Esophagus squamous epithelium (tissue), 5 donors: ENCODE data around the gene DCUN1D3. TPM values are rescaled to one million over a fixed set of nuclear protein-coding genes. Genes with fewer than 3 reads are reported as not detected.

ENCODE experiments used
- DNase-seq: peaks from one replicate; lab custom pipeline; 2025; lab: John Stamatoyannopoulos, UW
- H3K27ac ChIP-seq, 4 donors: fragments of 200-600 bp; sonication (generic); one replicate each; pipeline ENCODE4 v1.5.1; 2016 to 2019; ENCODE audit warnings: mild to moderate bottlenecking in 1 of 4
- H3K27me3 ChIP-seq, 4 donors: fragments of 200-600 bp; sonication (generic); 1 replicate in 3 of 4; 2 replicates in 1 of 4; pipeline versions ENCODE4 v1.5.1 to v1.6.0; 2017 to 2021; ENCODE audit warnings: antibody characterized with exemption in 1 of 4
- H3K36me3 ChIP-seq, 3 donors: fragments of 200-600 bp; sonication (generic); one replicate each; pipeline ENCODE4 v1.5.1; 2016 to 2019
- H3K4me1 ChIP-seq, 3 donors: fragments of 200-600 bp; sonication (generic); one replicate each; pipeline ENCODE4 v1.5.1; 2017 to 2019
- H3K4me3 ChIP-seq, 4 donors: fragments of 200-600 bp; sonication (generic); 1 replicate in 3 of 4; 2 replicates in 1 of 4; pipeline ENCODE4 v1.5.1; 2016 to 2019; ENCODE audit warnings: mild to moderate bottlenecking in 2 of 4, moderate library complexity in 1 of 4
- H3K9me3 ChIP-seq, 3 donors: fragments of 200-600 bp; sonication (generic); one replicate each; pipeline ENCODE4 v1.5.1; 2016 to 2019
- CTCF ChIP-seq, 6 experiments: fragments of 450-650 bp in 4 of 6; fragments of 200-600 bp in 2 of 6; sonication (generic) in 2 of 6; IDR thresholded peaks; one replicate each; pipeline ENCODE4 v1.5.1; 2016 to 2019; ENCODE audit warnings: antibody characterized with exemption in 6 of 6, mild to moderate bottlenecking in 4 of 6, moderate library complexity in 4 of 6
- POLR2A ChIP-seq, 4 donors: fragments of 450-650 bp; IDR thresholded peaks; one replicate each; pipeline ENCODE4 v1.6.1; 2017; ENCODE audit warnings: antibody characterized with exemption in 4 of 4, mild to moderate bottlenecking in 4 of 4, moderate library complexity in 3 of 4
- WGBS, 2 donors: methylation state at CpG; one replicate each; pipeline ENCODE4 v1.1.5; 2018; 5-methylcytosine and 5-hydroxymethylcytosine counted together
- intact Hi-C: fragments of 100-400 bp; cut with DNase I; formaldehyde crosslinking; loops from one replicate; pipeline ENCODE4 v1.15.0; 2022
- total RNA-seq, 4 donors: library from RNA; depleted of rRNA; stranded (reverse); fragments of >200 nt; gene quantifications; one replicate each; pipeline ENCODE4 v1.1.0, GENCODE V29; 2016
- donor health status: DM: yes; HTN: yes; CAD: no.

Gene DCUN1D3
- total RNA-seq, 4 donors from 2014 or later, result 14.5 to 37.2 (median 19.4) TPM

GRCh38 chr16:20829536-20829935, 70.6 kb downstream of the DCUN1D3 start:
- H3K27ac ChIP-seq, result no peak overlapping the region
- no peak for TF ChIP-seq CTCF (IDR thresholded peaks at IDR 0.05)
- intact Hi-C loops, result no loop called here

GRCh38 chr16:20826039-20826566, 74.1 kb downstream of the DCUN1D3 start:
- TF ChIP-seq POLR2A (IDR thresholded peaks at IDR 0.05) (no peak), CTCF (IDR thresholded peaks at IDR 0.05) (no peak)
- DNase-seq, result no peak
- intact Hi-C loops, result no loop called here
- Histone ChIP-seq H3K9me3 (no peaks in the 10 kb centered on the region), H3K27ac (no peak overlapping the region), H3K4me1 (no peaks in the 10 kb centered on the region), H3K36me3 (peaks cover 0 to 51% (median 0%) of the 10 kb centered on the region in 3 donors), H3K4me3 (no peak overlapping the region), H3K27me3 (no peaks in the 10 kb centered on the region)
- WGBS, 2 donors, result 74 to 75% methylated on average over 3 of the region's 3 CpGs

More at GRCh38 chr16:20829536-20829935, 70.6 kb downstream of the DCUN1D3 start:
- H3K4me1 ChIP-seq, result no peaks in the 10 kb centered on the region
- WGBS, 2 donors, result 93 to 94% methylated on average over 1 of the region's 1 CpG
- H3K27me3 ChIP-seq, result no peaks in the 10 kb centered on the region
- no peak for DNase-seq
- peaks cover 0 to 51% (median 0%) of the 10 kb centered on the region in 3 donors for H3K36me3 ChIP-seq
- no peak overlapping the region for H3K4me3 ChIP-seq
- H3K9me3 ChIP-seq, result no peaks in the 10 kb centered on the region

GRCh38 chr16:20822521-20823325, 77.4 kb downstream of the DCUN1D3 start:
- Histone ChIP-seq H3K27me3 (no peaks in the 10 kb centered on the region), H3K9me3 (no peaks in the 10 kb centered on the region), H3K4me3 (no peak overlapping the region), H3K27ac (no peak overlapping the region), H3K4me1 (no peaks in the 10 kb centered on the region), H3K36me3 (peaks cover 0 to 38% (median 0%) of the 10 kb centered on the region in 3 donors)
- no peak for DNase-seq
- TF ChIP-seq CTCF (IDR thresholded peaks at IDR 0.05) (no peak), POLR2A (IDR thresholded peaks at IDR 0.05) (no peak)
- intact Hi-C loops, result no loop called here
- WGBS, 2 donors, result 78 to 80% methylated on average over 3 of the region's 3 CpGs

- H3K36me3 ChIP-seq, result peaks cover 0 to 29% (median 0%) of the 10 kb centered on the region in 3 donors
- H3K9me3 ChIP-seq, result no peaks in the 10 kb centered on the region
- WGBS, 2 donors, result 82 to 88% methylated on average over 4 of the region's 4 CpGs
- H3K27me3 ChIP-seq, result no peaks in the 10 kb centered on the region
- DNase-seq, result no peak
- no peak overlapping the region for H3K27ac ChIP-seq
- no peak overlapping the region for H3K4me3 ChIP-seq
- intact Hi-C loops, result no loop called here
- TF ChIP-seq POLR2A (IDR thresholded peaks at IDR 0.05), result no peak
- H3K4me1 ChIP-seq, result no peaks in the 10 kb centered on the region
Observed at GRCh38 chr16:20821682-20822081, 78.5 kb downstream of the DCUN1D3 start.

- H3K9me3 ChIP-seq, result no peaks in the 10 kb centered on the region
- no peak for DNase-seq
- 89% methylated on average over 2 to 3 of the region's 4 CpGs for WGBS, 2 donors
- no peak overlapping the region for H3K4me3 ChIP-seq
- no peak overlapping the region for H3K27ac ChIP-seq
- intact Hi-C loops, result no loop called here
- TF ChIP-seq POLR2A (IDR thresholded peaks at IDR 0.05) (no peak), CTCF (IDR thresholded peaks at IDR 0.05) (no peak)
- peaks cover 0 to 32% (median 0%) of the 10 kb centered on the region in 3 donors for H3K36me3 ChIP-seq
- no peaks in the 10 kb centered on the region for H3K4me1 ChIP-seq
- no peaks in the 10 kb centered on the region for H3K27me3 ChIP-seq
Observed at GRCh38 chr16:20818929-20819585, 81.1 kb downstream of the DCUN1D3 start.
